Smooth muscle cell (in vitro differentiated cells): ENCODE measurements around the gene PLA2G7. TPM values are rescaled to one million over a fixed set of nuclear protein-coding genes. Genes with fewer than 3 reads are reported as not detected.

Source experiments
- DNase-seq: peaks from one replicate; lab custom pipeline; 2025; ENCODE audit not compliant: unreplicated experiment; lab: John Stamatoyannopoulos, UW
- H2AFZ ChIP-seq: fragments of 200-600 bp; sonication (generic); 2 replicates; pipeline ENCODE4 v1.6.0; 2016; ENCODE audit warnings: antibody characterized with exemption, low read depth, mild to moderate bottlenecking
- H3F3A ChIP-seq: fragments of 200-600 bp; sonication (generic); 2 replicates; pipeline ENCODE4 v1.6.0; 2017; ENCODE audit warnings: antibody characterized with exemption, low read depth
- H3K27ac ChIP-seq: fragments of 200-600 bp; sonication (generic); 2 replicates; pipeline ENCODE4 v1.5.1; 2016; ENCODE audit warnings: low read depth, mild to moderate bottlenecking
- H3K27me3 ChIP-seq: fragments of 200-600 bp; sonication (generic); 2 replicates; pipeline ENCODE4 v1.6.1; 2016; ENCODE audit warnings: low read depth, mild to moderate bottlenecking
- H3K36me3 ChIP-seq: fragments of 200-600 bp; sonication (generic); 2 replicates; pipeline ENCODE4 v1.5.1; 2016; ENCODE audit warnings: low read depth
- H3K4me1 ChIP-seq: fragments of 200-600 bp; sonication (generic); 2 replicates; pipeline ENCODE4 v1.5.1; 2016; ENCODE audit warnings: low read depth
- H3K4me2 ChIP-seq: fragments of 200-600 bp; sonication (generic); 2 replicates; pipeline ENCODE4 v1.6.0; 2016; ENCODE audit warnings: mild to moderate bottlenecking
- H3K4me3 ChIP-seq: fragments of 200-600 bp; sonication (generic); 2 replicates; pipeline ENCODE4 v1.5.1; 2016; ENCODE audit warnings: mild to moderate bottlenecking
- H3K79me2 ChIP-seq: fragments of 200-600 bp; sonication (generic); 2 replicates; pipeline ENCODE4 v1.6.0; 2016; ENCODE audit warnings: low read depth, mild to moderate bottlenecking
- H3K9ac ChIP-seq: fragments of 200-600 bp; sonication (generic); 2 replicates; pipeline ENCODE4 v1.6.0; 2016; ENCODE audit warnings: low read depth
- H3K9me3 ChIP-seq: fragments of 200-600 bp; sonication (generic); replicated peaks from 2 replicates; pipeline ENCODE4 v1.5.1; 2016; ENCODE audit warnings: low read depth
- H4K20me1 ChIP-seq: fragments of 200-600 bp; sonication (generic); 2 replicates; pipeline ENCODE4 v1.6.0; 2016; ENCODE audit warnings: low read depth
- CTCF ChIP-seq: fragments of 200-600 bp; sonication (generic); IDR thresholded peaks from 2 replicates; pipeline ENCODE4 v1.5.1; 2017; ENCODE audit warnings: borderline replicate concordance, mild to moderate bottlenecking, antibody characterized with exemption; ENCODE audit not compliant: insufficient read depth, poor library complexity, severe bottlenecking
- WGBS: methylation state at CpG from one replicate; pipeline ENCODE4 v1.1.7; 2016; ENCODE audit warnings: low lambda C conversion rate; 5-methylcytosine and 5-hydroxymethylcytosine counted together
- polyA plus RNA-seq: library from polyadenylated mRNA; unstranded; fragments of >200 nt; fragmentation: Nextera tagmentation; extraction: Ambion mirVana; gene quantifications from 2 replicates; pipeline ENCODE4 v1.2.1, GENCODE V29; 2016
- total RNA-seq: library from RNA; depleted of rRNA; stranded (reverse); fragments of >200 nt; gene quantifications from 2 replicates; pipeline ENCODE4 v1.2.3, GENCODE V29; 2014

PLA2G7 gene
- total and polyA plus RNA-seq, 2 experiments from 2014 or later: 0.30 to 1.2 TPM

GRCh38 chr6:46706464-46706863 is 28.7 kb downstream of the PLA2G7 start:
- no peak for TF ChIP-seq CTCF
- Histone ChIP-seq H3K36me3 (no peaks in the 10 kb centered on the region), H3K27me3 (peaks cover 39% of the 10 kb centered on the region), H3K27ac (no peak overlapping the region), H3K4me3 (no peak overlapping the region), H3F3A (no peaks in the 10 kb centered on the region), H3K9me3 (no peaks in the 10 kb centered on the region), H3K4me2 (no peak overlapping the region), H4K20me1 (no peaks in the 10 kb centered on the region), H3K9ac (no peak overlapping the region), H2AFZ (no peak overlapping the region), H3K79me2 (no peaks in the 10 kb centered on the region), H3K4me1 (no peaks in the 10 kb centered on the region)
- WGBS: 85% methylated on average over 2 of the region's 2 CpGs
- no peak for DNase-seq

GRCh38 chr6:46704562-46704961 is 30.6 kb downstream of the PLA2G7 start:
- no peak for DNase-seq
- H3K4me1 ChIP-seq: no peaks in the 10 kb centered on the region
- H3K4me3 ChIP-seq: no peak overlapping the region
- H3K9ac ChIP-seq: no peak overlapping the region
- H3K27ac ChIP-seq: no peak overlapping the region
- WGBS: 56% methylated on average over 3 of the region's 3 CpGs
- H3K4me2 ChIP-seq: no peak overlapping the region
- no peaks in the 10 kb centered on the region for H3K79me2 ChIP-seq
- H3F3A ChIP-seq: no peaks in the 10 kb centered on the region
- peaks cover 51% of the 10 kb centered on the region for H3K27me3 ChIP-seq
- no peak overlapping the region for H2AFZ ChIP-seq
- no peak for TF ChIP-seq CTCF
- no peaks in the 10 kb centered on the region for H4K20me1 ChIP-seq
- no peaks in the 10 kb centered on the region for H3K9me3 ChIP-seq
- no peaks in the 10 kb centered on the region for H3K36me3 ChIP-seq

GRCh38 chr6:46699970-46700369 is 35.2 kb downstream of the PLA2G7 start:
- no peaks in the 10 kb centered on the region for H3K79me2 ChIP-seq
- DNase-seq: no peak
- H4K20me1 ChIP-seq: no peaks in the 10 kb centered on the region
- H3K4me3 ChIP-seq: no peak overlapping the region
- no peaks in the 10 kb centered on the region for H3K4me1 ChIP-seq
- no peak overlapping the region for H3K4me2 ChIP-seq
- 85% methylated on average over 1 of the region's 1 CpG for WGBS
- H3K36me3 ChIP-seq: no peaks in the 10 kb centered on the region
- no peak overlapping the region for H3K9ac ChIP-seq
- H3K9me3 ChIP-seq: no peaks in the 10 kb centered on the region
- H3K27me3 ChIP-seq: peaks cover 54% of the 10 kb centered on the region
- H2AFZ ChIP-seq: no peak overlapping the region
- no peak overlapping the region for H3K27ac ChIP-seq
- no peaks in the 10 kb centered on the region for H3F3A ChIP-seq
- no peak for TF ChIP-seq CTCF

DNA sequence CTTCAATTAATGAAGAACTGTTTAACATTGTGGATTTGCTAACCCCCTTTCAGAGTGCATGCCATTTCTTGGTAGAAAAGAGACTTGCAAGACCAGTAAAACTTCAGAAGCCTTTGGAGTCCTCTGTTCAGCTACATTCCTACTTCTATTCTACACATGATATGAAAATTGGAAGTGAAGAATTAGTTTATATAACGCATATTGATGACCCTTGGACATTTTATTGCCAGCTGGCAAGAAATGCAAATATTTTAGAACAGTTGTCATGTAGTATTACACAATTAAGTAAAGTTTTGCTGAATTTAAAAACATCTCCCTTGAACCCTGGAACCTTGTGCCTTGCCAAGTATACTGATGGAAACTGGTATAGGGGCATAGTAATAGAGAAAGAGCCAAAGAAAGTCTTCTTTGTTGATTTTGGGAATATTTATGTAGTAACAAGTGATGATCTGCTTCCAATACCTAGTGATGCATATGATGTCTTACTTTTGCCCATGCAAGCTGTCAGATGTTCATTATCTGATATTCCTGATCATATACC is 44.2 kb downstream of the PLA2G7 start:
- Histone ChIP-seq H3K4me1 (no peaks in the 10 kb centered on the region), H3F3A (no peaks in the 10 kb centered on the region), H3K9me3 (no peaks in the 10 kb centered on the region), H3K27ac (no peak overlapping the region), H3K9ac (no peak overlapping the region), H4K20me1 (no peaks in the 10 kb centered on the region), H3K4me2 (no peak overlapping the region), H3K4me3 (no peak overlapping the region), H3K79me2 (no peaks in the 10 kb centered on the region), H3K27me3 (peaks cover 23% of the 10 kb centered on the region), H2AFZ (no peak overlapping the region), H3K36me3 (no peaks in the 10 kb centered on the region)
- 69% methylated on average over 1 of the region's 1 CpG for WGBS
- TF ChIP-seq CTCF: no peak
- no peak for DNase-seq
